HG02571 (cell line): ENCODE data around the gene PLA2G12A.
"Not testable (repeated sequence)": the region's sequence is repeated elsewhere in the genome, so short reads cannot be mapped to it uniquely, and the experiment has no call there.

Experiments
- ATAC-seq: cut with Tn5 transposase; IDR thresholded peaks from one replicate; pipeline ENCODE4 v1.9.1; 2021; ENCODE audit warnings: mild to moderate bottlenecking, moderate library complexity; ENCODE audit not compliant: unreplicated experiment

PLA2G12A gene

DNA sequence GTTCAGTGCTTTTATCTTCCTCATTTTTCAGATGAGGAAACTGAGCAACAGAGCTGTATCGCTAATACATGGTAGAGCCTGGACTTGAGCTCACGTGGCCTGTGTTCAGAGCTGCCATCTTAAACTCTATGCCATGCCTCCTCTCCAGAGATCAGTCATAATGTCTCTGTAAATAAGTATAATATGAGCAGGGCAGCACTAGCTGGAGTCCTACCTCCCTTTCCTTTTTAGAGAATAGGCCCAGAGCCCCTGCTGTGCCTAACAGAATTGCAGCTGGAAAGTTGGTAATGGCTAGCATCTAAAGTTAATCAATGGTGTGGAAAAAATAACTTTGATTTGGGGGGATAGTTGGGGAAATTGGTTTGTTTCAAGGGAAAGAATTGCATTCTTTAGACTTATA lies 47.0 kb downstream of the PLA2G12A start:
- ATAC-seq, result no peak

DNA sequence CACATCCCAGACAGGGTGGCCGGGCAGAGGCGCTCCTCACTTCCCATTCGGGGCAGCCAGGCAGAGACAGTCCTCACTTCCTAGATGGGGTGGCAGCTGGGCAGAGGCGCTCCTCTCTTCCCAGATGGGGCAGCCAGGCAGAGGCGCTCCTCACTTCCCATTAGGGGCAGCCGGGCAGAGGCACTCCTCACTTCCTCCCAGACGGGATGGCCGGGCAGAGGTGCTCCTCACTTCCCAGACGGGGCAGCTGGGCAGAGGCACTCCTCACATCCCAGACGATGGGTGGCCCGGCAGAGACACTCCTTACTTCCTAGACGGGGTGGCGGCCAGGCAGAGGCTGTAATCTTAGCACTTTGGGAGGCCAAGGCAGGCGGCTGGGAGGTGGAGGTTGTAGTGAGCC lies 50.9 kb downstream of the PLA2G12A start:
- not testable (repeated sequence) for ATAC-seq

DNA sequence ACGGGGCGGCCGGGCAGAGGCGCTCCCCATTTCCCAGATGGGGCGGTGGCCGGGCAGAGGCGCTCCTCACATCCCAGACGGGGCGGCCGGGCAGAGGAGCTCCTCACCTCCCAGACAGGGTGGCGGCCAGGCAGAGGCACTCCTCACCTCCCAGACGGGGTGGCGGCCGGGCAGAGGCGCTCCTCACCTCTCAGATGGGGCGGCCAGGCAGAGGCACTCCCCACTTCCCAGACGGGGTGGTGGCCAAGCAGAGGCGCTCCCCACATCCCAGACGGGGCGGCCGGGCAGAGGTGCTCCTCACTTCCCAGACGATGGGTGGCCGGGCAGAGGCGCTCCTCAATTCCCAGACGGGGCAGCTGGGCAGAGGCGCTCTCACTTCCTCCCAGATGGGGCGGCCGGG lies 51.4 kb downstream of the PLA2G12A start:
- ATAC-seq, result not testable (repeated sequence)

DNA sequence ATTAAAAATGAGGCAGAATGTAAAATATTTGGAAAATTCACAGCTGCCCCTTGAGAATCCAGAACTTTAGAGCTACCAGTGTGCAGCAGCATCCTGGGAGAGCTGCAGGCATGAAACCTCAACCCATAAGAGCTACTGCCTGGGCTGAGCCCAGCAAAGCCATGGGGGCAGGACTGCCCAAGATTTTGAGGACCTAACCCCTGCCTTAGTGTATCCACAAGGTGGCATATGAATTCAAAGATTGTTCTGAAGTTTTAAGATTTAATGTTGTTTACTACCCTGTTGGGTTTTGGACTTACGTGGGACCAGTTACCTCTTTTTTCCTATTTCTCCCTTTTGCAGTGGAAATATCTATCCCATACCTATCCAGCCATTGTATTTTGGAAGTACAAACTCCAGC lies 53.0 kb downstream of the PLA2G12A start:
- no peak for ATAC-seq

DNA sequence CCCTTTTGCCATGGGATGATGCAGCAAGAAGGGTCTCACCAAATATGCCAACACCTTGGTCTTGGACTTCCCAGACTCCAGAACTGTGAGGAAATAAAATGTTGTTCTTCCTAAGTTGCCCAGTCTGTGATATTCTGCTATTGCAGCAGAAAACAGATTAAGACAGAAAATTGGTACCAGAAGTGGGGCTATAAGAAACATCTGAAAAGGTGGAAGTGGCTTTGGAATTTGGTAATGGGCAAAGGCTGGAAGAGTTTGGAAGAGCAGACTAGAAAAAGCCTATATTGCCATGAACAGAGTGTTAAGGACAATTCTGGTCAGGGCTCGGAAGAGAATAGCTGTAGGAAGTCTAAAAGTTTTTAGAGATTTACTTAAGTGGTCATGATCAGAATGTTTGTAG lies 54.0 kb downstream of the PLA2G12A start:
- no peak for ATAC-seq

DNA sequence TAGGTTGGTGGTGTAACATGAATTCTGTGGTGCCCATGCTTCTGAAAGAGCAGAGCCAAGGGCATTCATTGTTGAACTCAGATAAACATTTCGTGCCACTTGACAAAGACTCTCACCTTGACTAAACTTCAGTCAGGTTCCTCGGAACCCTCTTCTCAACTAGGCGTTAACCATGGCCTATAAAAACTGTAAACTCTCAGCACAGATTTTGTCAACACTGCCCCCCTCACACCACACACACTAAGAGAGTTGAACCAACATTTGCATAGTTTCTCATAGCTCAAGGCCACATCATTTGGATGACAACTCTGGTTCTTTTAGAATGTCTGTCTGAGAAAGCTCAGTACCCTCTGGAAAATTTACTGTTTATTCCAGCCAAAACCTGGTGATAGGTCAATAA lies 54.7 kb downstream of the PLA2G12A start:
- ATAC-seq, result no peak

DNA sequence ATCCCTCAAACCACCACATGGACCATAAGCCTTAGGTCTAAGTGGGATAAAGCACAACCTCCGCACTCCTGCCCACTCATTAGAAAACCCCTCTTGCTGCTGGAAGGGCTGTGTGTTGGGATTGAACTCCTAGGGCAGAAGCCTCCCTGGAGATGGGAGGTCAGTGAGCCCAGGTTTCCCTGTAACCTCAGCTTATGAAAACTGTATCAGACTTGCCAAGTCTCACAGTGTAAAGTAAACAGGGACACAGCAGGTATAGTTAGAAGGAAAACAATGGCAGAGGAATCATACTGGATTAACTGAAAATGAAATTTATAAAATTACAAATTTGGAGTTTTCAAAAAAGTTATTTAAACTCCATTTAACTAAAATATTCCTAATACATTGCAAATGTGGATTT lies 56.6 kb downstream of the PLA2G12A start:
- ATAC-seq, result no peak

DNA sequence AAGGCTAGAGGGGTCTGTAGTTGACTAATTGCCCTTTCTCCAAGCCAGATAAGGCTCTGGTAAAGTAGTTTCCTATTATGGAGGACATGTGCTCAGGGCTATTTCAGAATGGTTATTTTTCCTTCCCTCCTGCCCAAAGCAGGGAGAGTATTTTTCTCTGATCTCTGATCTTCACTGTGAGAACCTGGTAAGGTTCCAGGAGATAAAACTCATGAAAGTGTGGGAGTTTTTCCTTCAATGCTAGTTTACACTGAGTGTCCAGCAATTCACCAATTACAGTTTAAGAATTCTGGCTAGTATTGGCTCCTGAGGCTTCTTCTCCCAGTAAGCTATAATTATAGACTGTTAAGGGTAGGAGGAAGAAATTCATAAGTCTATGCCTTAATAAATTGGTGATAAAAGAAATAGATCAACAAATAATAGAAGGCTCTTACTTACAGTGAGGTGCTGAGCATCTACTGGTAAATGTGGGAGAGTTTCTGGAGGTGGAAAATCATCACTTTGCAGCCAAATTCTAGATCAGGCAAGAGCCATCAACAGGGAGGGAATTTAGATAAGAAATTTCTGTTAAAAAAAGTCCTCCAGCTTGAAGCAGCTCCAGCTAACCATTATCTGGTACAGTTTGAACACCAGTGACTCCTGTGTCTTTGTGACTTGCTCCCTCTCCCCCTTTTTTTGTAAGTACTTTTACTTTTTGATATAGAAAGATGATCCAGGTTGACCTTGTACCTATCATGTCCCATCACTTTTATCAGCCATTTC lies 57.5 kb downstream of the PLA2G12A start:
- no peak for ATAC-seq

DNA sequence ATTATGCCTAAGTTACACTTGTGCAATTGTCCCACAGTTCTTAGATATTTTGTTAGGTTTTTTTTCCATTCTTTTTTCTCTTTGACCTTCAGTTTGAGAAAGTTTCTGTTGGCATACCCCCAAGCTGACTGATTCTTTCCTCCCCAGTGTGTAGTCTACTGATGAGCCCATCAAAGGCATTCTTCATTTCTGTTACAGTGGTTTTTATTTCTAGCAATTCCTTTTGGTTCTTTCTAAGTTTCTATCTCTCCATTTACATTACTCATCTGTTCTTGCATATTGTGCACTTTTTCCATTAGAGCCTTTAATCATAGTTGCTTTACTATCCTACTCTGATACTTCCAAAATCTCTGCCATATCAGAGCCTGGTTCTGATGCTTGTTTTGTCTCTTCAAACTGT lies 58.5 kb downstream of the PLA2G12A start:
- no peak for ATAC-seq

DNA sequence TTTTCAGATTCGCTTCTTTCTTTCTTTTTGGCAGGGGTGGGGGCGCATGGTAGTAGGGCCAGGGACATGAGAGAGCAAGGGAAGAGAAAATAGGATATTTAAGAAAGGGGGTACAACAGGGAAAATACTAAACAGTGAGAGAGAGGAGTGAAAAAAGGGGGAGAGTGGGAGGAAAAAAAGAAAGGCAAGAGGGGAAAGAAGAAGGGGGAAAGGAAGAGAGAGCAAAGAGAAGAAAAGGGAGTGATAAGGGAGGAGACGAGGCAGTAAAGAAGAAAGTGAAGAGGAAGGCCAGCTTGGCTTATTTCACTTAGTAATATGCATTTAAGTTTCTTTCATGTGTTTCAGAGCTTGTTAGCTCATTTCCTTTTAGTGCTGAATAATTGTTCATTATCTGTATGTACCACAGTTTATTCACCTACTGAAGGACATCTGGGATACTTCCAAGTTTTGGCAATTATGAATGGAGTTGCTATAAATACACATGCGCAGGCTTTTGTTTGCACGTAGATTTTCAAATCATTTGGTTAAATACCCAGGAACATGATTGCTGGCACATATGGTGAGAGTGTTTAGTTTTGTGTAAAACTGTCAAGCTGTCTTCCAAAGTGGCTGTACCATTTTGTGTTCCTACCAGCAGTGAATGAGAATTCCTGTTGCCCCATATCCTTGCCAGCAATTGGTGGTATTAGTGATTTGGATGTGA lies 63.9 kb downstream of the PLA2G12A start:
- no peak for ATAC-seq

DNA sequence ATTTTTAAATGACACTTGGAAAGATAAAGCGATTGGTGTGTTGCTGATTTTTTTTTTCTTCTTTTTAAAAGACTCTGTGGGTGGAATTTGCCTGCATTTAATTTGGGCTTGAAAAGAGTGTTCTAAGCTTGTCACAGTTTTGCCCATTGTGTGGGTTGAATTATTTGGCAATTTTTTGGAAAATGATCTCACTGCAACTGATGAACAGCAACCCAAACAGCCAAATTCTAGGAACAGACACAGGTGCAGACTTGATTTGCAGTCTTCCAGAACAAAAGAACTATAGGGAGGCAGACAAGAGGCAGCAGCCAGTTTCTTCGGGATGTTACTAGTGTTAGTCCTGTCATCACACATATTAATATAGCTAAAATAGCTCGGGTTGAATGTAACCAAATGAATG lies 67.1 kb downstream of the PLA2G12A start:
- no peak for ATAC-seq

DNA sequence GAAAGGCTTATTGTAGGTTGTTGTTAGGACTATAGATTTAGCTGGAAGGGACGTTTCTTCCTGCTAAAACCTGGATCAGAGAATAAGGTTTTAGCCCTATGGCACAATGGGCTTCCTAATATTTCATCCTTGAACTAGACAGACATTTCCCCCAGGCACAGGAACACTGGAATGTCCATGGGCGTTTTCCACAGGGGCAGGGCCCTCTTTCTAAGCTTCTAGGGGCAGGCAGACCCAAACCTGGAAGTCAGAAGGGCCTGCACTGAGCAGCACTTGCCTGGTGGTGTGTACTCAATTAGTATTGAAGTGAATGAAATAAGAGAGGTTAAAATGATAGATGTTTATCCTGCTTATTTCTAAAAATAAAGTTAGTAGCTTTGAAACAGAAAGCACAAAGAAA lies 67.8 kb downstream of the PLA2G12A start:
- ATAC-seq, result no peak
